GM18517 (cell line): ENCODE data around the gene NRG3.
"Not testable (repeated sequence)": the region's sequence is repeated elsewhere in the genome, so short reads cannot be mapped to it uniquely, and the experiment has no call there.

ENCODE experiments used
- ATAC-seq: cut with Tn5 transposase; IDR thresholded peaks from one replicate; pipeline ENCODE4 v1.9.1; 2021; ENCODE audit warnings: mild to moderate bottlenecking, moderate library complexity; ENCODE audit not compliant: unreplicated experiment

NRG3 gene

GRCh38 chr10:82942286-82943099, 1067.5 kb downstream of the NRG3 start:
- no peak for ATAC-seq

- no peak for ATAC-seq
Observed at GRCh38 chr10:82943142-82943541, 1068.1 kb downstream of the NRG3 start.

- ATAC-seq = no peak
Observed at GRCh38 chr10:82949816-82950575, 1075.0 kb downstream of the NRG3 start.

- no peak for ATAC-seq
Observed at GRCh38 chr10:82953331-82953730, 1078.3 kb downstream of the NRG3 start.

GRCh38 chr10:82953909-82954308, 1078.9 kb downstream of the NRG3 start:
- ATAC-seq = no peak

GRCh38 chr10:82960421-82961060, 1085.5 kb downstream of the NRG3 start:
- not testable (repeated sequence) for ATAC-seq

DNA sequence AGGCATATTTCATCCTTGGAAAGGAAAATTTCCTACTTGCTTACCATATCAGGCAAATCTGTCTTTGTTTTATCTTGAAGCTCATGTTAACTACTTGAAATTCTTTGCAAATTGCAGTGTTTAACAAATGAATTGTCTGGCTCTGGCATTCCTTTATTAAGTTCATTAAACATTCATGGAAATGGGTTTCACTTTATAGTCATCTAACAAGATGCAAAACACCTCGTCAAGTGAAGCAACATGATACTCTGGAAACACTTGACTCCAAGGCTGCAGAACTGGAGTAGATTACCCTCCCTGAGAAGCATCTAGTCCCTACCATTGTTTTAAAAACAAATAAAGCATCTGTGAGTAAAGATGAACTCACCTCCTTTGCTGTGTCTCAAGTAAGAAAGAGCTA, 1086.9 kb downstream of the NRG3 start:
- no peak for ATAC-seq

DNA sequence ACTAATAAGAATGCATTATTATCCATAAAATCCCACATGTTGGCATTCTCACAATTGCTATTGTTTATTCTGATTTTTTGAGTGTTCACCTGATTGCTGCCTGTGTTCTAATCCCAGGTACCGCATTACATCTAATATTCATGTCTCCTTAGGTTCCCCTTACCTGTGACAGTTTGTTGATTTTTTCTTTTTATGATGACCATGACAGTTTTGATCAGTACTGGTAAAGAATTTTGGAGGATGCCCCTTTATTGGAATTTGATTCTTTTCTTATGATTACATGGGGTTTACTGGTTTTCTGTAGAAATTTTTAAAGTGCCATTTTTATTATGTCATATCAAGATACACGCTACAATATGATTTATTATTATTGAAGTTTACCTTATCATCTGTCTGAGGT, 1091.1 kb downstream of the NRG3 start:
- ATAC-seq = no peak

- ATAC-seq = no peak
Observed at GRCh38 chr10:82968533-82968932, 1093.5 kb downstream of the NRG3 start.

DNA sequence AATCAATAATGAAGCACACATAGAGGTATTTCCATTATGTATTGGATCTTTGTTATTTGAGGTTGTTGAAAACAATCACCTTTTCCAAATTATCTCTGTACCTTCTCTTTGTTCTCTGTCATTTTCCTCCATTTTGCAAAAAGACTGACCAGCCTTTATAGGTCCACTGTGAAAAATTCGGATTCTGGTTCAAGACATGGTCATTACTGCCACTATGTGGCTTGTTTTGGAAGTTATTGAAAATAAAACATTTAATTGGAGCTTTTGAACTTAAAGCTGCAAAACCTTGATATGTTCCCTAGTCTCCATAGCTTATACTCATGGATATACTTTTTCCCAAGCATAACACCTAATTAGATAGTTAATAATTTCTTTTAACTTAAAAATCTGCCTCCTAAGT, 1094.4 kb downstream of the NRG3 start:
- no peak for ATAC-seq

- no peak for ATAC-seq
Observed at GRCh38 chr10:82980321-82980720, 1105.3 kb downstream of the NRG3 start.

DNA sequence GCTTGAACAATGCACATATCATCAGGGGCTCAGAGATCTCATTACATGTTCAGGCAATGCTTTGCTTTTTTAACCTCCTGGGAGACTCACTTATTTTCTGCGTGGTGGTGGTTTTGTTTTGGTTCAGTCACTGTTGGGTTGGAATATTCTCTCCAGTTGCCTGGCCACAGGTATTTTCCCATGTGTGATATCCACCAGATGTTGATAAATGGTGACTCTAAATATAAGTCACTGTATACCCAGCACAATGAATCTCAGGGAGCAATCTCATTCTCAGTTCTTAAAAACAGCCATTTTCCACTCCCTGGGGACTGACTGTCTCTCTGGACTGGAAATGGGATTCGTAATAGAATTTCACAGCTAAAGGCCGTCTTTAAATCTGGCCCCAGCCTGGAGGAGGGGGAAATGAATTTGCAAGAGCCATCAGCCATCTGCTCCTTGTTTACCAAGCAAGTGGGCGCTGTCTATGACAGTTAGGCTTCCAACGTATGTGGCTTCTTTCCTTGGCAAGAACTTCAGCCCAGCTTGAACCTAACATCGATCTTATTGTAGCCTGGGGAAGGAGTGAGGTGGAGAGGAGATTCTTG, 1106.2 kb downstream of the NRG3 start:
- ATAC-seq = no peak

GRCh38 chr10:82982110-82982608, 1107.2 kb downstream of the NRG3 start:
- no peak for ATAC-seq

DNA sequence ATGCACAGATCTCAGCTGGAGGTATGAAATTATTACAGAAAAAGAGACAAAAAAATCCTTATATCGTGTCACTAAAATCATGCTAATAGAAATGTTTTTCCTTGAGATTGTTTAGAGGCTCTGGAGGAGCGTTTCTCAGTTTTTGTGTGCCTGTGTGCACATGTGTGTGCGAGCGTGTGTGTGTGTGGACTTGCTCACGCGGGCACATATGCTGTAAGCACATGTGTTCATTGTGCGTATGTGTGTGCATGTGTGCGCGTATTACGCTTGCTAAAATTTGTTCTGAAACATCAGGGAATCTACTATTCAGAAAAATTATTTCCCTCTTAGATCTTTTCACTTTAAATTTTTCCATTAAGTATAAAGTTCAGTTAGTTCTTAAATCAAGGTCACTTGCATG, 1111.2 kb downstream of the NRG3 start:
- no peak for ATAC-seq

DNA sequence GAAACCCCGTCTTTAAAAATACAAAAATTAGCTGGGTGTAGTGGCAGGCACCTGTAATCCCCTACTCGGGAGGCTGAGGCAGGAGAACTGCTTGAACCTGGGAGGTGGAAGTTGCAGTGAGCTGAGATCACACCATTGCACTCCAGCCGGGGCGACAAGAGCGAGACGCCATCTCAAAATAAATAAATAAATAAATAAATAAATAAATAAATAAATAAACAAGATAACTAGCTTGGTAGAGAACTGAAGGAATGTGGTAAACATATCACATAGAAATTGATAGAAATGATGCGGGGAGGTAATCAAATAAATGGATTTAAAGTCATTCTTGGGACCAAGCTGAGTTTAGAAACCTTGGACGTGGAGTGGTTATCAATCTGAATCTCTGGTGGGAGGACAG, 1131.5 kb downstream of the NRG3 start:
- not testable (repeated sequence) for ATAC-seq

GRCh38 chr10:83007510-83007909, 1132.5 kb downstream of the NRG3 start:
- no peak for ATAC-seq

DNA sequence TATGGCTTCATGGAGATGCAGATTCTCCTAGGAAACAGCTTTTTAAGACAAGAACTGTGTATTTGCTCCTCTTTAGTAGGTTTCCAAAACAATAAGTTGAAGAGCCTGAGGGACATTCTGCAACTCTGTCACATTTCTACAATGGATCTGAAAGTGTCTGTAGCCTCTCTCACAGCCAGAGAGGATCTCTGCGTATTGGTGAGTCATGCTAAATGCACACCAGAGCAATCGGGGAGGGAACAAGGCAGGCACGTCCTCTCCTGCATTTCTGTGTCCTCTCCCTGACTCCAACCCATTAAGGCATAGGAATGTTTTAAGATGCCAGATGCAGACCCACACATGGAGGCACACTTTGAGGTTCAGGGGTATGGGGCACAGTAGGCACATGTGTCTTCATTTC, 1137.9 kb downstream of the NRG3 start:
- no peak for ATAC-seq

GRCh38 chr10:83017076-83017867, 1142.3 kb downstream of the NRG3 start:
- ATAC-seq = no peak

DNA sequence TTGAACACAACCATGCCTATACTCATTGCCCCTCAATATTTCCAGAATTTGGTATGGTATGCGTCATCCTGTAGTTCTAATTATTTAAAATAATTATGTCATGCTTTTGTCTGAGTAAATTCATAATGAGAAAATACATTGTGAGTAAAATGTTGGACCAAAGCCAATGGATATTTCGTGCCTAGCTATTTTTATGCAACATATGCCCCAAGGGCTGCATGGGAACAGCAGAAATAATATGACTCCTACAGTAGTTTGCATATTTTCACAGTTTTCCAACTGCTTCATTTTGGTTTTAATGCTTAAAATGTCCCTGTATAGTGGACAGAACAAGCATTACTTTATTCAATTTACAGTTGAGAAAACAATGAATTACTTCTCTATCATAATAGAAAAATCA, 1148.7 kb downstream of the NRG3 start:
- ATAC-seq = no peak
